Neural crest cell (in vitro differentiated cells): ENCODE data around the gene IL4R. TPM values are rescaled to one million over a fixed set of nuclear protein-coding genes. Genes with fewer than 3 reads are reported as not detected.

Experiments used
- DNase-seq: peaks from one replicate; pipeline ENCODE4 v3.0.0; 2021; ENCODE audit warnings: low read depth, mixed read lengths, low spot score
- H3K27ac Mint-ChIP-seq: one replicate; pipeline ENCODE4 v1.8.0; 2021; ENCODE audit warnings: mild to moderate bottlenecking, mixed read lengths; ENCODE audit not compliant: unreplicated experiment
- H3K27me3 Mint-ChIP-seq: 2 replicates; pipeline ENCODE4 v1.8.0; 2021; ENCODE audit warnings: low read depth, mild to moderate bottlenecking, mixed read lengths
- H3K36me3 Mint-ChIP-seq: 2 replicates; pipeline ENCODE4 v1.8.0; 2021; ENCODE audit warnings: low read depth, mild to moderate bottlenecking, mixed read lengths
- H3K4me1 Mint-ChIP-seq: 2 replicates; pipeline ENCODE4 v1.8.0; 2021; ENCODE audit warnings: mixed read lengths
- H3K4me3 Mint-ChIP-seq: one replicate; pipeline ENCODE4 v1.8.0; 2021; ENCODE audit warnings: mild to moderate bottlenecking, mixed read lengths
- H3K9me3 Mint-ChIP-seq: 2 replicates; pipeline ENCODE4 v1.8.0; 2021; ENCODE audit warnings: mixed read lengths
- total RNA-seq: library from RNA; stranded (reverse); gene quantifications from 2 replicates; pipeline ENCODE4 v1.2.1, GENCODE V29; 2021
- TF ChIP-seq, protein P1 (sequence below): fragments of 200-600 bp; sonication (generic); conservative IDR thresholded peaks from 2 replicates; pipeline ENCODE4 v1.5.0; 2021; ENCODE audit warnings: antibody characterized with exemption, mild to moderate bottlenecking

IL4R gene
- total RNA-seq, 1 donor from 2014 or later = 11.2 TPM

DNA sequence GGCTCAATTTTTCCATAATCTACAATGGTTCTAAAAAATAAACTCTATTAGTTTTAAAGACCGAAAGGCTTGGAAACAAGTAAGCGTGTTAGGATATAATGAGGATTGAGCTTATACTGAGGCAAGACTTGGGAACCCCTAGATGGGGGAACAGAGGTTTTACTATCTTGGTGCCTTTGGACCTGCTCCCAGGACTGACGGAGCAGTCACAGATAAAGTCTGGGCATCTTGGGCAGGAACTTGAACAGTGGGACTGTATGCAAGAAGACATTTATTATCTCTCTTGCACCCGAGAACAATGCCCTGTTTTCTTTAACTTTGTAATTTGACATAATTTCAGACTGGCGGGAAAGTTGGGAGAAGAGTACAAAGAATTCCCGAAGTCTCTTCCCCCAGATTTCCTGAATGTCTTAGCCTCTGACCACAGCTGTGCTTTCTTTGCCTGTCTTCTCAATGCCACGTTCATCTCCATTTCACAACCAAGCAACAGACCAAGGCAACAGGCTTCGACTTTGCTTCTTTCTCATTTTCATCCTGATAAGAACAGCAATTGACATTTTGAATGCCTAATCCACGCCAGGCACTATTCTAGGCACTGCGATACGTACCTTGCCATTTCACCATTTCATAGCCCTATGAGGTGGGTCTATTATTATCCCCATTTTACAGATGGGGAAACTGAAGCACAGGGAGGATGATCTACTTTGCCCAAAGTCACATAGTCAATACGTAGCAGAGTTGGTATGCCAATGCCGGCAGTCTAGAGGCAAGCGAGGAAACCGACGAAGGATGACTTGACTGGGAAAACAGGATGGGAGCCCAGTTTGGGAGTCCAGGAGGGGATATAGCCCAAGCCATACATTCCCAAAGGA is 3.0 kb upstream of the IL4R start:
- Mint-ChIP-seq H3K36me3 (peaks cover 2% of the 10 kb centered on the region), H3K27me3 (peaks cover 45% of the 10 kb centered on the region), H3K27ac (no peak overlapping the region), H3K4me3 (no peak overlapping the region), H3K9me3 (peaks cover 6% of the 10 kb centered on the region), H3K4me1 (peaks cover 9% of the 10 kb centered on the region)
- TF ChIP-seq, protein P1, sequence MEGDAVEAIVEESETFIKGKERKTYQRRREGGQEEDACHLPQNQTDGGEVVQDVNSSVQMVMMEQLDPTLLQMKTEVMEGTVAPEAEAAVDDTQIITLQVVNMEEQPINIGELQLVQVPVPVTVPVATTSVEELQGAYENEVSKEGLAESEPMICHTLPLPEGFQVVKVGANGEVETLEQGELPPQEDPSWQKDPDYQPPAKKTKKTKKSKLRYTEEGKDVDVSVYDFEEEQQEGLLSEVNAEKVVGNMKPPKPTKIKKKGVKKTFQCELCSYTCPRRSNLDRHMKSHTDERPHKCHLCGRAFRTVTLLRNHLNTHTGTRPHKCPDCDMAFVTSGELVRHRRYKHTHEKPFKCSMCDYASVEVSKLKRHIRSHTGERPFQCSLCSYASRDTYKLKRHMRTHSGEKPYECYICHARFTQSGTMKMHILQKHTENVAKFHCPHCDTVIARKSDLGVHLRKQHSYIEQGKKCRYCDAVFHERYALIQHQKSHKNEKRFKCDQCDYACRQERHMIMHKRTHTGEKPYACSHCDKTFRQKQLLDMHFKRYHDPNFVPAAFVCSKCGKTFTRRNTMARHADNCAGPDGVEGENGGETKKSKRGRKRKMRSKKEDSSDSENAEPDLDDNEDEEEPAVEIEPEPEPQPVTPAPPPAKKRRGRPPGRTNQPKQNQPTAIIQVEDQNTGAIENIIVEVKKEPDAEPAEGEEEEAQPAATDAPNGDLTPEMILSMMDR = no peak
- no peak for DNase-seq

DNA sequence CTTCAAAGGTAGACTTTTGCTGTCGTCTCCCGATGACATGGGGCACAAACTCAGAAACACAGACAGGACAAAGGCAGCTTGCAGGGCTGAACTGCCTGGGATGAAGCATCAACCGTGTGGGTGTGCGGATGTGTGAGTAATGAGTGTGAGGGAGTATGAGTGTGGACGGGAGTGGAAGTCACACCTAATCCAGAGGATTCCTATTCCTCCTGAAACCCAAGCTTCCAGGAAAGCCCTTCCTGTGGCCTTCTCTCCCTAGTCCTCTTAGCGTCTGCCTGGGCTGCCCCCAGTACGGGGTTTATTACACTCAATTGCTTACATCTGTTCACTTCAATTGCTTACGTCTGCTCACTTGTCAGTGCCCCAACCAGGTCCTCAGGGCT is 2.3 kb upstream of the IL4R start:
- peak overlapping the region; percentile 90 for H3K4me3 Mint-ChIP-seq
- no peak for DNase-seq
- peaks cover 47% of the 10 kb centered on the region for H3K27me3 Mint-ChIP-seq
- peaks cover 4% of the 10 kb centered on the region for H3K9me3 Mint-ChIP-seq
- H3K4me1 Mint-ChIP-seq = peaks cover 9% of the 10 kb centered on the region
- TF ChIP-seq, protein P1 = no peak
- H3K36me3 Mint-ChIP-seq = no peaks in the 10 kb centered on the region
- no peak overlapping the region for H3K27ac Mint-ChIP-seq

DNA sequence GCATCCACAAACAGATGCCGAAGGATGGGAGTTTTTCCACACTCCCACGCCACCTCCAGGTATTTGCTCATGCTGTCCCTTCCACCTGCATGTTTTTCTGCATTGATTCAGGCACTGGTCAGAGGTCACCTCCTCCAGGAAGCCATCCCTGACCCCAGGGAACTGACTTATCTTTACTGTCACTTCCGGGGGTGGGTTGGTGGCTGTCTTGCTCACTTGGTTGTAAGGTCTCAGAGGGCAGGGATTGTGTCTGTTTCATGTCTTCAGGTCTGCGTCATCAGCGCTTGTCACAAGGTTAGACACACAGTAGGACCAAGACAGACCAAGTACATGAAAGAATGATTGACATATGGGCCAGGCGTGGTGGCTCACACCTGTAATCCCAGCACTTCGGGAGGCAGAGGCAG is 1.9 kb upstream of the IL4R start:
- Mint-ChIP-seq H3K36me3 (no peaks in the 10 kb centered on the region), H3K4me1 (peaks cover 9% of the 10 kb centered on the region), H3K4me3 (peak overlapping the region; percentile 90), H3K9me3 (no peaks in the 10 kb centered on the region), H3K27me3 (peaks cover 48% of the 10 kb centered on the region), H3K27ac (no peak overlapping the region)
- no peak for DNase-seq
- TF ChIP-seq, protein P1 = no peak

DNA sequence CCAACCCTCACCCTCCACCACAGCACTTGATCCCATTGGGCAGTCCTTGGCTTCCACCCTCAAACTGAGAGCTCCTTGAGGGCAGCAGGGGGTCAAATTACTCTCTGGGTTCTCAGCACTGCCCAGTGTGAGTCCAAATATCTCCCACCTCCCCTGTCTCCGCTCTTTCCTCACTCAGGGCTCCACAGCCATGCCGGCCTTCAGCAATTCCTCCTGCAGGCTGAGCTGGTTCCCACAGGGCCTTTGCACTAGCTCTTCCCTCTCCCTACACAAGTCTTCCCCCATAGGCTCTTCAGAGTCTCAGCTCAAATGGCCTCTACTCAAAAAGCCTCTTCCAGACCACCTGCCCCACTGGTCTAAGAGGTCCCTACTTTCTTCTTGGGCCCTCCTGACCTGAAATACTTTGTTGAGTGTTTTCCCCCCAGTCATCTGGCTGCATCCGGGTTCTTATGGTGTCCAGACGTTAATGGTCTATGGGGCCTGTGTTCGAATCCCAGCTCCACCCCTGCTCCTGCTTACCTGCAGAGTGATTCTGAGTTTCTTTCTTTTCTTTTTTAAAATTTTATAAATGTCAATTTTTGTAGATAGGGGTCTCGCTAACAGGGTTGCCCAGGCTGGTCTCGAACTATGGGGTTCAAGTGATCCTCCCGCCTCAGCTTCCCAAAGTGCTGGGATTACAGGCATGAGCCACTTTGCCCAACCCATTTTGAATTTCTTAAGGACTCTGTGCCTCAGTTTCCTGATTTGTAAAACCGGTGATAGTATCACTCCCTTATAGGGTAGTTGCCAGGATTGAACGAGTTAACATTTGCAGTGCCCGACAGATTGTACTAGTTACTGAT is 973 bp upstream of the IL4R start:
- DNase-seq = no peak
- Mint-ChIP-seq H3K36me3 (no peaks in the 10 kb centered on the region), H3K27me3 (peaks cover 48% of the 10 kb centered on the region), H3K27ac (no peak overlapping the region), H3K4me3 (peak overlapping the region; percentile 90), H3K9me3 (no peaks in the 10 kb centered on the region), H3K4me1 (peaks cover 9% of the 10 kb centered on the region)
- TF ChIP-seq, protein P1 = no peak

DNA sequence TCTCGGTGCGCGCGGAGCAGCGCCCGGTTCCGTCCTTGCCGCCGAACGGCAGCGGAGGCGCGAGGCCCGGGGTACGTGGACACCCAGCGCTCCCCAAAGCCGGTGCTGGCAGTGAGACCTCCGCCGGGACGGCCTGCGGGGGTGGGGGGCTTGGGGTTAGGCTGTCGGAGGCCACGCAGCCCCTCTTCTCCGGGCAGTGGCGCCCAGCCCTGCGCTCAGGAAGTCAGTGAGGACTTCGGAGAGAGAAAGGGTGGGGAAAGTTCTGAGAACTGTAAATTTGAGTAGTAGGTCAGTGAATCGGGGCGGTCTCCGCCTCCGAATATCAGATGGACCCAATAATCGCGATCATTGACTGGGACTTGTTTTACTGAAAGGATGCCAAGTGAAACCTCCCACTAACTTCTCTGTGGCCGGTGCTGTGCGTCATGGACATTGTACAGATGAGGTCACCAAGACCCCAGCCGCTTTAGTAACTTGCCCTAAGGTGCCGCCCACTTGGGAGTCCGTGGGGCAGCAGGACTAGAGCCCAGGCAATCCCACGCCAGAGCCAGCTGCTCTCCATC is 468 bp downstream of the IL4R start:
- DNase-seq = peak; percentile 21
- peaks cover 51% of the 10 kb centered on the region for H3K27me3 Mint-ChIP-seq
- TF ChIP-seq, protein P1 = no peak
- H3K9me3 Mint-ChIP-seq = no peaks in the 10 kb centered on the region
- peaks cover 9% of the 10 kb centered on the region for H3K4me1 Mint-ChIP-seq
- no peaks in the 10 kb centered on the region for H3K36me3 Mint-ChIP-seq
- H3K4me3 Mint-ChIP-seq = peak overlapping the region; percentile 92
- H3K27ac Mint-ChIP-seq = no peak overlapping the region
